ENCODE data around the gene NRIP1. TPM values are rescaled to one million over a fixed set of nuclear protein-coding genes. Genes with fewer than 3 reads are reported as not detected.

NRIP1 gene
- total RNA-seq, 1 donor from 2014 or later, result 104 TPM

DNA sequence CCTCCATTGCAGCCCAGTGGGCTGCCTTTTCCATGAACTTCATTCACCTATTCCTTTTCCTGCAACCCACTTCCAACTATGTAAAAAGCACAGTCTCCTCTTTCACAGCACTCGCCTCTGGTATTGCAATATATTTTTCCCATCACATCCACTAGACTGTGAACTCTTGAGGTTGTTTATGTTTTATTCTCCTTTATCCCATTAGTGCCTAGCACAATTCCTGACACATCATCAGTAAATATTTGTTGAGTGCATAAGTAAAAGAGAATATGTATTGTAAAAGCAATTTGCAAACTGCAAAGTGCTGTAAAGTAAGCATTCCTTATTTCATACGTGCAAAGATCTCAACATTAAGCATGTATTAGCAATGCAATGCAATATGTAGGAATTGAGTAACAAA, 27.9 kb upstream of the NRIP1 start:
- H3K4me1 Mint-ChIP-seq, result no peaks in the 10 kb centered on the region
- no peaks in the 10 kb centered on the region for H3K9me3 Mint-ChIP-seq
- no peak for DNase-seq (ENCODE audit: low spot score in 2 of 2, unreplicated experiment in 2 of 2)
- no peaks in the 10 kb centered on the region for H3K27me3 Mint-ChIP-seq (ENCODE audit: low read depth)
- H3K4me3 Mint-ChIP-seq, result no peak overlapping the region
- H3K36me3 Mint-ChIP-seq, result no peaks in the 10 kb centered on the region
- TF ChIP-seq, protein P1, sequence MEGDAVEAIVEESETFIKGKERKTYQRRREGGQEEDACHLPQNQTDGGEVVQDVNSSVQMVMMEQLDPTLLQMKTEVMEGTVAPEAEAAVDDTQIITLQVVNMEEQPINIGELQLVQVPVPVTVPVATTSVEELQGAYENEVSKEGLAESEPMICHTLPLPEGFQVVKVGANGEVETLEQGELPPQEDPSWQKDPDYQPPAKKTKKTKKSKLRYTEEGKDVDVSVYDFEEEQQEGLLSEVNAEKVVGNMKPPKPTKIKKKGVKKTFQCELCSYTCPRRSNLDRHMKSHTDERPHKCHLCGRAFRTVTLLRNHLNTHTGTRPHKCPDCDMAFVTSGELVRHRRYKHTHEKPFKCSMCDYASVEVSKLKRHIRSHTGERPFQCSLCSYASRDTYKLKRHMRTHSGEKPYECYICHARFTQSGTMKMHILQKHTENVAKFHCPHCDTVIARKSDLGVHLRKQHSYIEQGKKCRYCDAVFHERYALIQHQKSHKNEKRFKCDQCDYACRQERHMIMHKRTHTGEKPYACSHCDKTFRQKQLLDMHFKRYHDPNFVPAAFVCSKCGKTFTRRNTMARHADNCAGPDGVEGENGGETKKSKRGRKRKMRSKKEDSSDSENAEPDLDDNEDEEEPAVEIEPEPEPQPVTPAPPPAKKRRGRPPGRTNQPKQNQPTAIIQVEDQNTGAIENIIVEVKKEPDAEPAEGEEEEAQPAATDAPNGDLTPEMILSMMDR (IDR thresholded peaks at IDR 0.05; ENCODE audit: unreplicated experiment), result no peak
- no peak overlapping the region for H3K27ac Mint-ChIP-seq

DNA sequence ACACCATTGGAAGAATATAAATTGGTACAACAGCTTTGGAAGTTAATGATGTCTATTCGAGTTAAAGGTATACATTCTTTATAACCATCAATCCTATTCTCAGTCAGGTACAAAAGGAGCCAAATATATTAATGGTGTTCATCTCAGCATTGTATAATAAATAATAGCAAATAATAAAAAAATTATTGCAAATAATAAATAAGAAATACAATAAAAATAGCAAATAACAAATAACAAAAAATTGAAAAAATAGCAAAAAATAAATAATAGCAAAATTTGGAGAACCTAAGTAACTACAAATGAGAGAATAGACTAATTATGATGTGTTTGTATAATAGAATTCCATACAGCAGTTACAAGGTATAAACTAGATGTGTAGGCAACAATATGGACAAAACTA, 25.6 kb upstream of the NRIP1 start:
- Mint-ChIP-seq H3K9me3 (no peaks in the 10 kb centered on the region), H3K4me1 (no peaks in the 10 kb centered on the region)

DNA sequence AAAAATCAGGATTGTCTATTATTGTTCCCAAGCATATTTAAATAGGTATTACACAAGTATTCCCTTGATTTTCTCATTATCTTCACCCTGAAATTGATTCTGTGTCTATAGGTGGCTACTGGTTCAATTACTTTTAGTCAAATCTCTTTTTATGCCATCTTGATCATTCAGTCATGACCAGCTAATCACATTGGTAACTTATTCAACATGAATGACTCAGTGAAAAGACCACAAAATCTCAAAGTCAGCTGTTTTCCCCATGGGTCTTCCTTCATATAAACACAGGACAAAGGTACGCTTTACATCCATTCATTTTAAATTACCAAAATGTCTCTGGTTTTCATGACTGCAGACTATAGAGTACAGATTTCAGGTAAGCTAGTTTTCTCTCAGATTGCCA, 23.7 kb upstream of the NRIP1 start:
- peaks cover 5% of the 10 kb centered on the region for H3K4me1 Mint-ChIP-seq
- DNase-seq (ENCODE audit: low spot score in 2 of 2, unreplicated experiment in 2 of 2), result no peak
- no peaks in the 10 kb centered on the region for H3K27me3 Mint-ChIP-seq (ENCODE audit: low read depth)
- no peaks in the 10 kb centered on the region for H3K36me3 Mint-ChIP-seq
- no peaks in the 10 kb centered on the region for H3K9me3 Mint-ChIP-seq
- H3K27ac Mint-ChIP-seq, result no peak overlapping the region
- TF ChIP-seq, protein P1 (IDR thresholded peaks at IDR 0.05; ENCODE audit: unreplicated experiment), result no peak
- H3K4me3 Mint-ChIP-seq, result no peak overlapping the region

More for the DNA sequence above, 25.6 kb upstream of the NRIP1 start:
- TF ChIP-seq, protein P1 (IDR thresholded peaks at IDR 0.05; ENCODE audit: unreplicated experiment), result no peak
- Mint-ChIP-seq H3K27me3 (ENCODE audit: low read depth) (no peaks in the 10 kb centered on the region), H3K4me3 (no peak overlapping the region), H3K27ac (no peak overlapping the region), H3K36me3 (no peaks in the 10 kb centered on the region)
- DNase-seq (ENCODE audit: low spot score in 2 of 2, unreplicated experiment in 2 of 2), result no peak

DNA sequence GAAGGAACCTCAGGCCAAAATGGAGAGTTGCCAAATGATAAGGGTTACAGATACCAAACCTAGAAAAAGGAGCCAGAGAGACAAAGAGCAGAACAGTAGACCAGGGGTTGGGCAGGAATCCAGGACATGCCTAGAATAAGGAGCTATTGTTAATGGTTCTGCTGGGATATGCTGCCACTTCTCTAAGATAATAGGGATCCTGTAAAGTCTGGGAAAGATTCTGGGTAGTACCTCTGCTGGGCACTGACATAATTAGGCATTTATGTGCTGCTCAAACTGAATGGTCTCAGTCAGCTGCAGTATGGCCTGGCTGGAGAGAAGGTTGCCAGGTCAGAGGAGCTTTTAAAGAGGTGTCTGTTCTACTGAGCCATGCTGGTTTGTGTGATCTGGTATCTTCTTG, 19.9 kb upstream of the NRIP1 start:
- Mint-ChIP-seq H3K9me3 (no peaks in the 10 kb centered on the region), H3K4me1 (peaks cover 16% of the 10 kb centered on the region), H3K36me3 (no peaks in the 10 kb centered on the region), H3K27ac (no peak overlapping the region), H3K4me3 (no peak overlapping the region), H3K27me3 (ENCODE audit: low read depth) (no peaks in the 10 kb centered on the region)
- TF ChIP-seq, protein P1 (IDR thresholded peaks at IDR 0.05; ENCODE audit: unreplicated experiment), result no peak
- no peak for DNase-seq (ENCODE audit: low spot score in 2 of 2, unreplicated experiment in 2 of 2)

DNA sequence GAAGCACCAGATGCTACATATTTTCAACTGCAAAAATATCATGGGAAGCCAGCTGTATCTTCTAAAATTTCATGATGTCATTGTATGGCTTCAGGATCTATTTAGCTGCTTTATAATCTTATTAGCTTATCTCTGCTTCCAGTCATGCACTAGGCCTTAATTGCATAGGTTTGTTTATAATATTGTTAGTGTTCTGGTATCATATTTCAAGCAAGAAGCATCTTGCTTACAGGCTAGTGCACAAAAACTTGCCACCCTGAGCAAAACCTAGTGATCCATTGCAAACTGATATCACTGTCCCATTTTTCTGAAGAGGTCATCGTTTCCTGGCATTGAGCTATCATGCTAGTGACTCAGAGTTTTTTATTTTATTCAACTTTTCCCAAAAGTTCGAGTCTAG, 15.7 kb upstream of the NRIP1 start:
- no peak overlapping the region for H3K4me3 Mint-ChIP-seq
- peaks cover 16% of the 10 kb centered on the region for H3K4me1 Mint-ChIP-seq
- TF ChIP-seq, protein P1 (IDR thresholded peaks at IDR 0.05; ENCODE audit: unreplicated experiment), result no peak
- no peaks in the 10 kb centered on the region for H3K27me3 Mint-ChIP-seq (ENCODE audit: low read depth)
- no peaks in the 10 kb centered on the region for H3K9me3 Mint-ChIP-seq
- no peak for DNase-seq (ENCODE audit: low spot score in 2 of 2, unreplicated experiment in 2 of 2)
- peak overlapping the region; percentile 35 for H3K27ac Mint-ChIP-seq
- no peaks in the 10 kb centered on the region for H3K36me3 Mint-ChIP-seq

DNA sequence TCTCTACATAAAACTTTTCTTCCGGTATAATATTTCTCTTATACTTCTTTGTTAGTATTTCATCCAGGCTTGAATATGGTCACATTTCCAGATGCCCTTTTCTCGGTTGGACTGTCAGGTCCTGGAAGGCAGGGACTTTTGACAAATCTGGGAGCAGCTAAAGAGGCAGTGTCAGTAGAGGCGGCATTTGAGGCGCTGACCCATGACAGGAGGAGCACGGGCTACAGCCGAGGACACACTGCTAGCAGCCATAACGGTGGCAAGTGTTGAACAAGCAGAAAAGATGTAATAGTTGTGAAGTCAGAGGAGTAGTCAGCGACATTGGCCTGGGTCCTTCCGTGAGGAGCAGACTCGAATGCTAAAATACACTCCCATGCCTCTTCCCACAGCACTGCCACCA, 14.5 kb upstream of the NRIP1 start:
- H3K4me3 Mint-ChIP-seq, result no peak overlapping the region
- no peak for DNase-seq (ENCODE audit: low spot score in 2 of 2, unreplicated experiment in 2 of 2)
- peaks cover 11% of the 10 kb centered on the region for H3K4me1 Mint-ChIP-seq
- no peaks in the 10 kb centered on the region for H3K9me3 Mint-ChIP-seq
- TF ChIP-seq, protein P1 (IDR thresholded peaks at IDR 0.05; ENCODE audit: unreplicated experiment), result no peak
- no peaks in the 10 kb centered on the region for H3K27me3 Mint-ChIP-seq (ENCODE audit: low read depth)
- H3K36me3 Mint-ChIP-seq, result no peaks in the 10 kb centered on the region
- H3K27ac Mint-ChIP-seq, result no peak overlapping the region

Measured in mesothelial cell of epicardium (in vitro differentiated cells).